GM19372 (cell line): Measurements from ENCODE around the gene ARL15.
"Not testable (repeated sequence)": the region's sequence is repeated elsewhere in the genome, so short reads cannot be mapped to it uniquely, and the experiment has no call there.

Experiments
- ATAC-seq: cut with Tn5 transposase; IDR thresholded peaks from one replicate; pipeline ENCODE4 v1.9.1; 2021; ENCODE audit warnings: mild to moderate bottlenecking, low read depth, moderate library complexity; ENCODE audit not compliant: unreplicated experiment

ARL15 gene

GRCh38 chr5:54060919-54061318 lies 249.5 kb downstream of the ARL15 start:
- ATAC-seq = not testable (repeated sequence)

- no peak for ATAC-seq
Observed at GRCh38 chr5:54049963-54050362, 260.4 kb downstream of the ARL15 start.

GRCh38 chr5:54049144-54049543 lies 261.2 kb downstream of the ARL15 start:
- ATAC-seq = no peak

- ATAC-seq = no peak
Observed at GRCh38 chr5:54045077-54045792, 265.1 kb downstream of the ARL15 start.

- not testable (repeated sequence) for ATAC-seq
Observed at GRCh38 chr5:54044276-54044675, 266.1 kb downstream of the ARL15 start.

- no peak for ATAC-seq
Observed at GRCh38 chr5:54040804-54041203, 269.6 kb downstream of the ARL15 start.

- no peak for ATAC-seq
Observed at GRCh38 chr5:54040018-54040417, 270.4 kb downstream of the ARL15 start.

- no peak for ATAC-seq
Observed at GRCh38 chr5:54037205-54037604, 273.2 kb downstream of the ARL15 start.

- no peak for ATAC-seq
Observed at GRCh38 chr5:54030981-54031380, 279.4 kb downstream of the ARL15 start.

- ATAC-seq = no peak
Observed at GRCh38 chr5:54024466-54024865, 285.9 kb downstream of the ARL15 start.

GRCh38 chr5:54022223-54022622 lies 288.1 kb downstream of the ARL15 start:
- no peak for ATAC-seq

GRCh38 chr5:54021431-54022164 lies 288.8 kb downstream of the ARL15 start:
- ATAC-seq = no peak

GRCh38 chr5:54018438-54018837 lies 291.9 kb downstream of the ARL15 start:
- ATAC-seq = no peak

GRCh38 chr5:54017580-54017979 lies 292.8 kb downstream of the ARL15 start:
- no peak for ATAC-seq

GRCh38 chr5:54013556-54014194 lies 296.7 kb downstream of the ARL15 start:
- no peak for ATAC-seq

- no peak for ATAC-seq
Observed at GRCh38 chr5:54009828-54010227, 300.5 kb downstream of the ARL15 start.

GRCh38 chr5:54009357-54009756 lies 301.0 kb downstream of the ARL15 start:
- no peak for ATAC-seq

GRCh38 chr5:54007827-54008777 lies 302.3 kb downstream of the ARL15 start:
- ATAC-seq = no peak

- ATAC-seq = no peak
Observed at GRCh38 chr5:54004697-54005096, 305.7 kb downstream of the ARL15 start.

- ATAC-seq = no peak
Observed at GRCh38 chr5:54002779-54003178, 307.6 kb downstream of the ARL15 start.
